Colonic mucosa (tissue), 4 donors: ENCODE results near the gene C2orf72. TPM values are rescaled to one million over a fixed set of nuclear protein-coding genes. Genes with fewer than 3 reads are reported as not detected.

Experiments
- DNase-seq: peaks from one replicate; pipeline ENCODE4 v3.0.0-alpha.2; 2020
- H3K27ac ChIP-seq: fragments of 200-600 bp; one replicate; pipeline ENCODE4 v1.8.0; 2021
- H3K27me3 ChIP-seq: fragments of 200-600 bp; one replicate; pipeline ENCODE4 v1.8.0; 2021
- H3K36me3 ChIP-seq: fragments of 200-600 bp; one replicate; pipeline ENCODE4 v1.8.0; 2021
- H3K4me1 ChIP-seq: fragments of 200-600 bp; one replicate; pipeline ENCODE4 v1.8.0; 2021; ENCODE audit warnings: mild to moderate bottlenecking
- H3K4me3 ChIP-seq: fragments of 200-600 bp; one replicate; pipeline ENCODE4 v1.8.0; 2021
- H3K9ac ChIP-seq, 2 donors: one replicate each; pipeline ENCODE4 v1.7.0; 2013; ENCODE audit warnings: control low read depth in 2 of 2, low read depth in 2 of 2, low read length in 2 of 2
- H3K9me3 ChIP-seq: fragments of 200-600 bp; one replicate; pipeline ENCODE4 v1.8.0; 2021
- CTCF ChIP-seq: fragments of 200-600 bp; IDR thresholded peaks from one replicate; pipeline ENCODE4 v1.8.0; 2022; ENCODE audit warnings: antibody characterized with exemption, mild to moderate bottlenecking
- intact Hi-C: fragments of 100-400 bp; cut with DNase I; formaldehyde crosslinking; loops from one replicate; pipeline ENCODE4 v1.14.1; 2022
- total RNA-seq, 2 donors: library from RNA; stranded (reverse); fragmentation: NEBNext Ultra II Directional in 1 of 2; extraction: Animal tissue kit (Norgen Biotek cat#: 25700) in 1 of 2; gene quantifications; one replicate each; pipeline ENCODE4 v1.2.1, GENCODE V29; 2021
- donor health status: healthy.
- donor health status: DM: no; HTN: no; CAD: no.
- donor health status: DM: no; HTN: no; CAD: no.

The C2orf72 gene
- total RNA-seq, 2 donors from 2014 or later, result 44.5 to 82.5 TPM

- TF ChIP-seq CTCF, result no peak
- H3K27ac ChIP-seq, result no peak overlapping the region
- no peaks in the 10 kb centered on the region for H3K36me3 ChIP-seq
- H3K27me3 ChIP-seq, result no peaks in the 10 kb centered on the region
- no peak overlapping the region for H3K9ac ChIP-seq
- intact Hi-C loops, result no loop called here
- no peaks in the 10 kb centered on the region for H3K9me3 ChIP-seq
- no peaks in the 10 kb centered on the region for H3K4me1 ChIP-seq
- no peak for DNase-seq
- H3K4me3 ChIP-seq, result no peak overlapping the region
These were observed 29.2 kb upstream of the C2orf72 start for GRCh38 chr2:231008131-231008530.

- no peak overlapping the region for H3K27ac ChIP-seq
- no peaks in the 10 kb centered on the region for H3K27me3 ChIP-seq
- no peak overlapping the region for H3K4me3 ChIP-seq
- no peaks in the 10 kb centered on the region for H3K36me3 ChIP-seq
- no peak overlapping the region for H3K9ac ChIP-seq
- intact Hi-C loops, result no loop called here
- no peak for TF ChIP-seq CTCF
- DNase-seq, result no peak
- no peaks in the 10 kb centered on the region for H3K4me1 ChIP-seq
- H3K9me3 ChIP-seq, result no peaks in the 10 kb centered on the region
These were observed 27.9 kb upstream of the C2orf72 start for GRCh38 chr2:231009236-231009919.

GRCh38 chr2:231010201-231010730 lies 27.1 kb upstream of the C2orf72 start:
- intact Hi-C loops, result no loop called here
- H3K36me3 ChIP-seq, result no peaks in the 10 kb centered on the region
- DNase-seq, result no peak
- no peaks in the 10 kb centered on the region for H3K27me3 ChIP-seq
- no peak overlapping the region for H3K27ac ChIP-seq
- H3K4me3 ChIP-seq, result no peak overlapping the region
- TF ChIP-seq CTCF, result no peak
- H3K9me3 ChIP-seq, result no peaks in the 10 kb centered on the region
- H3K9ac ChIP-seq, result no peak overlapping the region
- H3K4me1 ChIP-seq, result no peaks in the 10 kb centered on the region

- Histone ChIP-seq H3K4me3 (no peak overlapping the region), H3K27ac (no peak overlapping the region), H3K9me3 (no peaks in the 10 kb centered on the region), H3K36me3 (no peaks in the 10 kb centered on the region), H3K9ac (no peak overlapping the region), H3K4me1 (no peaks in the 10 kb centered on the region), H3K27me3 (no peaks in the 10 kb centered on the region)
- intact Hi-C loops, result no loop called here
- no peak for TF ChIP-seq CTCF
- no peak for DNase-seq
These were observed 25.8 kb upstream of the C2orf72 start for GRCh38 chr2:231011526-231011925.

- TF ChIP-seq CTCF, result no peak
- no peak for DNase-seq
- Histone ChIP-seq H3K27ac (no peak overlapping the region), H3K27me3 (no peaks in the 10 kb centered on the region), H3K4me3 (no peak overlapping the region), H3K36me3 (no peaks in the 10 kb centered on the region), H3K9ac (no peak overlapping the region), H3K9me3 (no peaks in the 10 kb centered on the region), H3K4me1 (no peaks in the 10 kb centered on the region)
- intact Hi-C loops, result no loop called here
These were observed 24.9 kb upstream of the C2orf72 start for GRCh38 chr2:231012463-231012862.
